GM21825 (cell line): ENCODE data around the gene DDX1.

Source experiments
- ATAC-seq: cut with Tn5 transposase; IDR thresholded peaks from one replicate; pipeline ENCODE4 v1.9.1; 2021; ENCODE audit warnings: mild to moderate bottlenecking, moderate library complexity; ENCODE audit not compliant: unreplicated experiment

DDX1 gene

GRCh38 chr2:15561574-15562344, 29.9 kb upstream of the DDX1 start:
- peak; percentile 18 for ATAC-seq

GRCh38 chr2:15562354-15563031, 29.2 kb upstream of the DDX1 start:
- ATAC-seq = no peak

- ATAC-seq = no peak
Measured at GRCh38 chr2:15563227-15564100, 28.2 kb upstream of the DDX1 start.

- no peak for ATAC-seq
Measured at GRCh38 chr2:15565392-15565791, 26.3 kb upstream of the DDX1 start.

- no peak for ATAC-seq
Measured at GRCh38 chr2:15565994-15566671, 25.5 kb upstream of the DDX1 start.

- ATAC-seq = no peak
Measured at GRCh38 chr2:15566912-15567311, 24.8 kb upstream of the DDX1 start.

- ATAC-seq = no peak
Measured at GRCh38 chr2:15568874-15569273, 22.8 kb upstream of the DDX1 start.

GRCh38 chr2:15570104-15570503, 21.6 kb upstream of the DDX1 start:
- ATAC-seq = no peak

GRCh38 chr2:15571729-15572128, 19.9 kb upstream of the DDX1 start:
- no peak for ATAC-seq

- peak; percentile 93 for ATAC-seq
Measured at GRCh38 chr2:15577071-15577735, 14.5 kb upstream of the DDX1 start.

- no peak for ATAC-seq
Measured at GRCh38 chr2:15579641-15580040, 12.0 kb upstream of the DDX1 start.

GRCh38 chr2:15580451-15580850, 11.2 kb upstream of the DDX1 start:
- ATAC-seq = no peak

GRCh38 chr2:15582710-15583357, 8.8 kb upstream of the DDX1 start:
- ATAC-seq = no peak

GRCh38 chr2:15583826-15584225, 7.8 kb upstream of the DDX1 start:
- ATAC-seq = no peak

GRCh38 chr2:15584316-15584715, 7.4 kb upstream of the DDX1 start:
- no peak for ATAC-seq

- no peak for ATAC-seq
Measured at GRCh38 chr2:15584767-15585469, 6.8 kb upstream of the DDX1 start.

- ATAC-seq = no peak
Measured at GRCh38 chr2:15588329-15588919, 3.2 kb upstream of the DDX1 start.

GRCh38 chr2:15591373-15591691, 336 bp upstream of the DDX1 start:
- ATAC-seq = no peak

- no peak for ATAC-seq
Measured at GRCh38 chr2:15593327-15593705, 1.6 kb downstream of the DDX1 start.
